Subcutaneous abdominal adipose tissue (tissue), 5 donors: ENCODE measurements around the gene ZNF607.
"Not testable (repeated sequence)": the region's sequence is repeated elsewhere in the genome, so short reads cannot be mapped to it uniquely, and the experiment has no call there.

Experiments used
- H3K27ac ChIP-seq: one replicate; pipeline ENCODE4 v1.7.0; 2013; ENCODE audit warnings: low read depth, mild to moderate bottlenecking, inconsistent platforms, low read length, moderate library complexity
- H3K27me3 ChIP-seq, 5 donors: one replicate each; pipeline ENCODE4 v1.7.0; 2013; ENCODE audit warnings: low read length in 5 of 5, inconsistent platforms in 1 of 5; ENCODE audit not compliant: control insufficient read depth in 5 of 5, insufficient read depth in 4 of 5
- H3K36me3 ChIP-seq, 5 donors: one replicate each; pipeline ENCODE4 v1.7.0; 2013; ENCODE audit warnings: low read length in 5 of 5; ENCODE audit not compliant: control insufficient read depth in 5 of 5, insufficient read depth in 5 of 5
- H3K4me1 ChIP-seq, 5 donors: one replicate each; pipeline ENCODE4 v1.7.0; 2013; ENCODE audit warnings: low read length in 5 of 5, mild to moderate bottlenecking in 3 of 5, moderate library complexity in 1 of 5; ENCODE audit not compliant: control insufficient read depth in 5 of 5, insufficient read depth in 5 of 5
- H3K4me3 ChIP-seq, 5 donors: one replicate each; pipeline ENCODE4 v1.7.0; 2013; ENCODE audit warnings: low read length in 5 of 5, low read depth in 1 of 5
- H3K9ac ChIP-seq, 5 donors: one replicate each; pipeline ENCODE4 v1.7.0; 2013; ENCODE audit warnings: low read length in 5 of 5, mild to moderate bottlenecking in 4 of 5, moderate library complexity in 3 of 5
- H3K9me3 ChIP-seq, 5 donors: one replicate each; pipeline ENCODE4 v1.7.0; 2013; ENCODE audit warnings: low read length in 5 of 5; ENCODE audit not compliant: control insufficient read depth in 5 of 5
- donor health status: healthy.
- donor health status: healthy.
- donor health status: healthy.
- donor health status: healthy.
- donor health status: healthy.

Gene ZNF607

GRCh38 chr19:37698216-37698615 is 21.3 kb downstream of the ZNF607 start:
- H3K9me3 ChIP-seq, result peaks cover 13 to 48% (median 36%) of the 10 kb centered on the region in 5 donors
- peaks cover 21 to 29% (median 29%) of the 10 kb centered on the region in 5 donors for H3K36me3 ChIP-seq
- no peaks in the 10 kb centered on the region for H3K27me3 ChIP-seq
- H3K27ac ChIP-seq, result no peak overlapping the region
- H3K4me3 ChIP-seq, result peak overlapping the region in 2 of 5 donors; percentile 16 to 28
- no peak overlapping the region for H3K9ac ChIP-seq
- no peaks in the 10 kb centered on the region for H3K4me1 ChIP-seq

GRCh38 chr19:37695144-37695899 is 24.2 kb downstream of the ZNF607 start:
- Histone ChIP-seq H3K4me3 (no peak overlapping the region), H3K27ac (no peak overlapping the region), H3K9ac (no peak overlapping the region), H3K9me3 (peaks cover 13 to 42% (median 37%) of the 10 kb centered on the region in 5 donors), H3K27me3 (no peaks in the 10 kb centered on the region), H3K36me3 (peaks cover 21 to 29% (median 27%) of the 10 kb centered on the region in 5 donors), H3K4me1 (peaks cover 0 to 10% (median 8%) of the 10 kb centered on the region in 5 donors)

GRCh38 chr19:37692956-37693620 is 26.5 kb downstream of the ZNF607 start:
- Histone ChIP-seq H3K9ac (no peak overlapping the region), H3K4me3 (peak overlapping the region in 1 of 5 donors; percentile 21), H3K27ac (no peak overlapping the region), H3K9me3 (peaks cover 4 to 24% (median 17%) of the 10 kb centered on the region in 5 donors), H3K4me1 (peaks cover 0 to 10% (median 9%) of the 10 kb centered on the region in 5 donors), H3K36me3 (peaks cover 4 to 12% (median 8%) of the 10 kb centered on the region in 5 donors), H3K27me3 (no peaks in the 10 kb centered on the region)

GRCh38 chr19:37691881-37692504 is 27.6 kb downstream of the ZNF607 start:
- Histone ChIP-seq H3K27ac (peak overlapping the region; percentile 78), H3K9ac (peak overlapping the region; percentile 66 to 89 (median 82)), H3K36me3 (peaks cover 0 to 7% (median 5%) of the 10 kb centered on the region in 5 donors), H3K9me3 (peaks cover 0 to 17% (median 10%) of the 10 kb centered on the region in 5 donors), H3K4me3 (peak overlapping the region; percentile 70 to 90 (median 86)), H3K27me3 (no peaks in the 10 kb centered on the region), H3K4me1 (peaks cover 0 to 10% (median 9%) of the 10 kb centered on the region in 5 donors)

GRCh38 chr19:37683520-37683919 is 36.0 kb downstream of the ZNF607 start:
- H3K9ac ChIP-seq, result no peak overlapping the region
- H3K27me3 ChIP-seq, result no peaks in the 10 kb centered on the region
- H3K36me3 ChIP-seq, result peaks cover 2 to 18% (median 7%) of the 10 kb centered on the region in 5 donors
- H3K9me3 ChIP-seq, result peaks cover 5 to 42% (median 33%) of the 10 kb centered on the region in 5 donors
- no peaks in the 10 kb centered on the region for H3K4me1 ChIP-seq
- no peak overlapping the region for H3K4me3 ChIP-seq
- H3K27ac ChIP-seq, result no peak overlapping the region

- H3K4me3 ChIP-seq, result peak overlapping the region in 4 of 5 donors; percentile 35 to 46 (median 38)
- no peaks in the 10 kb centered on the region for H3K27me3 ChIP-seq
- H3K9me3 ChIP-seq, result peaks cover 40 to 89% (median 70%) of the 10 kb centered on the region in 5 donors
- no peaks in the 10 kb centered on the region for H3K4me1 ChIP-seq
- H3K9ac ChIP-seq, result no peak overlapping the region
- H3K27ac ChIP-seq, result no peak overlapping the region
- no peaks in the 10 kb centered on the region for H3K36me3 ChIP-seq
Measured at GRCh38 chr19:37669450-37669914, 50.1 kb downstream of the ZNF607 start.

- not testable (repeated sequence) for H3K36me3 ChIP-seq
Measured at GRCh38 chr19:37657157-37657556, 62.4 kb downstream of the ZNF607 start.

GRCh38 chr19:37655689-37656371 is 63.7 kb downstream of the ZNF607 start:
- peak overlapping the region; percentile 84 to 95 (median 90) for H3K4me3 ChIP-seq
- peaks cover 0 to 14% (median 11%) of the 10 kb centered on the region in 5 donors for H3K9me3 ChIP-seq
- H3K4me1 ChIP-seq, result peaks cover 7 to 34% (median 26%) of the 10 kb centered on the region in 5 donors
- H3K27me3 ChIP-seq, result no peaks in the 10 kb centered on the region
- H3K9ac ChIP-seq, result peak overlapping the region; percentile 68 to 92 (median 76)
- H3K27ac ChIP-seq, result peak overlapping the region; percentile 78
- no peaks in the 10 kb centered on the region for H3K36me3 ChIP-seq

More at GRCh38 chr19:37657157-37657556, 62.4 kb downstream of the ZNF607 start:
- H3K4me1 ChIP-seq, result peaks cover 7 to 34% (median 26%) of the 10 kb centered on the region in 5 donors
- peaks cover 2 to 21% (median 14%) of the 10 kb centered on the region in 5 donors for H3K9me3 ChIP-seq
- not testable (repeated sequence) for H3K27ac ChIP-seq, H3K4me3 ChIP-seq, H3K9ac ChIP-seq, H3K27me3 ChIP-seq

- H3K27ac ChIP-seq, result peak within 1 kb of the TSS; percentile 78
- peak within 1 kb of the TSS; percentile 72 to 94 (median 76) for H3K9ac ChIP-seq
- H3K4me1 ChIP-seq, result peaks cover 7 to 34% (median 26%) of the 10 kb centered on the region in 5 donors
- peaks cover 0 to 9% (median 6%) of the 10 kb centered on the region in 5 donors for H3K9me3 ChIP-seq
- H3K27me3 ChIP-seq, result no peaks in the 10 kb centered on the region
- H3K36me3 ChIP-seq, result no peaks in the 10 kb centered on the region
- peak within 1 kb of the TSS; percentile 87 to 95 (median 90) for H3K4me3 ChIP-seq
Measured at GRCh38 chr19:37655301-37655688, 64.3 kb downstream of the ZNF607 start, which contains the start of gene ZFP30. TSS of gene ZFP30 (minus strand) at chr19:37655465. CDS start at chr19:37647822, 7,643 bp downstream.
